WTC11 (cell line): ENCODE data around the gene TREH.

Source experiments
- TEAD1 ChIP-seq: sonication (generic); formaldehyde crosslinking; IDR thresholded peaks from 2 replicates; pipeline ENCODE4 v1.8.0; 2022; ENCODE audit warnings: mild to moderate bottlenecking, missing genetic modification reagents
- TF ChIP-seq, protein P1 (sequence below): sonication (generic); formaldehyde crosslinking; IDR thresholded peaks from 2 replicates; pipeline ENCODE4 v1.8.1; 2023; ENCODE audit warnings: mild to moderate bottlenecking, missing genetic modification reagents

DNA sequence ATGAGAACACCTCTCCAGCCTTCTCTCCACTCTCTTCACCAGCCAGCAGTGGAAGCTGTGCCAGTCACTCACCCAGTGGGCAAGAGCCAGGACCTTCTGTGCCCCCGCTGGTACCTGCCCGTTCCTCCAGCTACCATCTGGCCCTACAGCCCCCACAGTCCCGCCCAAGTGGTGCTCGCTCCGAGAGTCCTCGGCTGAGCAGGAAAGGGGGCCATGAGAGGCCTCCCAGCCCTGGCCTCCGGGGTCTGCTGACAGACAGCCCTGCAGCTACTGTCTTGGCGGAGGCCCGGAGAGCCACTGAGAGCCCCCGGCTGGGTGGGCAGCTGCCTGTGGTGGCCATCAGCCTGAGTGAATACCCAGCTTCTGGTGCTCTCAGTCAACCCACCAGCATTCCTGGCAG lies 51.9 kb downstream of the TREH start:
- TF ChIP-seq TEAD1, result no peak
- TF ChIP-seq, protein P1, sequence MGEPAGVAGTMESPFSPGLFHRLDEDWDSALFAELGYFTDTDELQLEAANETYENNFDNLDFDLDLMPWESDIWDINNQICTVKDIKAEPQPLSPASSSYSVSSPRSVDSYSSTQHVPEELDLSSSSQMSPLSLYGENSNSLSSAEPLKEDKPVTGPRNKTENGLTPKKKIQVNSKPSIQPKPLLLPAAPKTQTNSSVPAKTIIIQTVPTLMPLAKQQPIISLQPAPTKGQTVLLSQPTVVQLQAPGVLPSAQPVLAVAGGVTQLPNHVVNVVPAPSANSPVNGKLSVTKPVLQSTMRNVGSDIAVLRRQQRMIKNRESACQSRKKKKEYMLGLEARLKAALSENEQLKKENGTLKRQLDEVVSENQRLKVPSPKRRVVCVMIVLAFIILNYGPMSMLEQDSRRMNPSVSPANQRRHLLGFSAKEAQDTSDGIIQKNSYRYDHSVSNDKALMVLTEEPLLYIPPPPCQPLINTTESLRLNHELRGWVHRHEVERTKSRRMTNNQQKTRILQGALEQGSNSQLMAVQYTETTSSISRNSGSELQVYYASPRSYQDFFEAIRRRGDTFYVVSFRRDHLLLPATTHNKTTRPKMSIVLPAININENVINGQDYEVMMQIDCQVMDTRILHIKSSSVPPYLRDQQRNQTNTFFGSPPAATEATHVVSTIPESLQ, result no peak
